H1 (cell line): ENCODE data around the gene FERMT2.

Source experiments
- CHD7 ChIP-seq: fragments of 300-600 bp; sonication (generic); IDR thresholded peaks from 2 replicates; pipeline ENCODE4 v1.7.1; 2012; ENCODE audit warnings: low read length, moderate library complexity, mild to moderate bottlenecking, inconsistent platforms; ENCODE audit not compliant: insufficient replicate concordance
- CTCF ChIP-seq, 3 experiments: IDR thresholded peaks; 1 replicate in 2 of 3; 2 replicates in 1 of 3; pipeline versions ENCODE4 v1.5.1 to v1.6.1; 2011; ENCODE audit warnings: low read length in 3 of 3, mild to moderate bottlenecking in 3 of 3, inconsistent platforms in 2 of 3, low read depth in 1 of 3, moderate library complexity in 1 of 3; ENCODE audit not compliant: insufficient read depth in 1 of 3; ENCODE audit errors: control extremely low read depth in 1 of 3
- EP300 ChIP-seq, 2 experiments: IDR thresholded peaks; 1 replicate in 1 of 2; 2 replicates in 1 of 2; pipeline ENCODE4 v1.6.1; 2011 to 2012; ENCODE audit warnings: low read depth in 2 of 2, low read length in 2 of 2, mild to moderate bottlenecking in 2 of 2, borderline replicate concordance in 1 of 2, inconsistent platforms in 1 of 2, moderate library complexity in 1 of 2
- GTF2F1 ChIP-seq: IDR thresholded peaks from 2 replicates; pipeline ENCODE4 v1.6.1; 2012; ENCODE audit warnings: low read depth, low read length, improper control_type of control experiment, borderline replicate concordance
- HDAC2 ChIP-seq, 2 experiments: fragments of 300-600 bp in 1 of 2; sonication (generic) in 1 of 2; IDR thresholded peaks; 2 replicates each; pipeline ENCODE4 v1.6.1; 2011 to 2012; ENCODE audit warnings: low read depth in 2 of 2, low read length in 2 of 2, mild to moderate bottlenecking in 2 of 2, moderate library complexity in 2 of 2, borderline replicate concordance in 1 of 2, inconsistent platforms in 1 of 2
- KDM1A ChIP-seq: fragments of 200-600, 300-600 bp; sonication (generic); IDR thresholded peaks from 2 replicates; pipeline ENCODE4 v1.7.1; 2016; ENCODE audit warnings: mild to moderate bottlenecking, low read length, borderline replicate concordance
- POLR2A ChIP-seq, 2 experiments: IDR thresholded peaks; 1 replicate in 1 of 2; 2 replicates in 1 of 2; pipeline ENCODE4 v1.6.1; 2011; ENCODE audit warnings: low read depth in 2 of 2, low read length in 2 of 2, mild to moderate bottlenecking in 2 of 2; ENCODE audit errors: control extremely low read depth in 1 of 2
- RAD21 ChIP-seq, 2 experiments: IDR thresholded peaks in 1 of 2; conservative IDR thresholded peaks in 1 of 2; 2 replicates each; pipeline ENCODE4 v1.6.1; 2011; ENCODE audit warnings: low read depth in 2 of 2, low read length in 2 of 2, improper control_type of control experiment in 1 of 2, inconsistent platforms in 1 of 2, mild to moderate bottlenecking in 1 of 2, moderate library complexity in 1 of 2
- USF2 ChIP-seq: IDR thresholded peaks from 2 replicates; pipeline ENCODE4 v1.6.1; 2011; ENCODE audit warnings: low read length, improper control_type of control experiment
- YY1 ChIP-seq: IDR thresholded peaks from 2 replicates; pipeline ENCODE4 v1.6.1; 2011; ENCODE audit warnings: low read depth, mild to moderate bottlenecking, low read length

- TF ChIP-seq KDM1A (no peak), GTF2F1 (no peak), POLR2A (IDR thresholded peaks at IDR 0.05; ENCODE audit: control extremely low read depth in 1 of 2, low read depth in 2 of 2, low read length in 2 of 2) (no peak), HDAC2 (IDR thresholded peaks at IDR 0.05; ENCODE audit: borderline replicate concordance in 1 of 2, low read depth in 2 of 2, low read length in 2 of 2) (no peak), CHD7 (no peak), USF2 (no peak), EP300 (IDR thresholded peaks at IDR 0.05; ENCODE audit: borderline replicate concordance in 1 of 2, low read depth in 2 of 2, low read length in 2 of 2) (no peak), RAD21 (IDR thresholded peaks at IDR 0.05 in 1 of 2, conservative IDR thresholded peaks at IDR 0.05 in 1 of 2; ENCODE audit: low read depth in 2 of 2, low read length in 2 of 2) (no peak), CTCF (IDR thresholded peaks at IDR 0.05; ENCODE audit: control extremely low read depth in 1 of 3, insufficient read depth in 1 of 3, low read depth in 1 of 3, low read length in 3 of 3) (no peak), YY1 (no peak)
These were observed 2.0 kb downstream of the FERMT2 start for GRCh38 chr14:52948836-52949235.
